Measurements from ENCODE around the gene TPK1. TPM values are rescaled to one million over a fixed set of nuclear protein-coding genes. Genes with fewer than 3 reads are reported as not detected.
"Not testable (repeated sequence)": the region's sequence is repeated elsewhere in the genome, so short reads cannot be mapped to it uniquely, and the experiment has no call there.

Gene TPK1
- total RNA-seq, 1 donor from 2014 or later: 5.7 TPM

DNA sequence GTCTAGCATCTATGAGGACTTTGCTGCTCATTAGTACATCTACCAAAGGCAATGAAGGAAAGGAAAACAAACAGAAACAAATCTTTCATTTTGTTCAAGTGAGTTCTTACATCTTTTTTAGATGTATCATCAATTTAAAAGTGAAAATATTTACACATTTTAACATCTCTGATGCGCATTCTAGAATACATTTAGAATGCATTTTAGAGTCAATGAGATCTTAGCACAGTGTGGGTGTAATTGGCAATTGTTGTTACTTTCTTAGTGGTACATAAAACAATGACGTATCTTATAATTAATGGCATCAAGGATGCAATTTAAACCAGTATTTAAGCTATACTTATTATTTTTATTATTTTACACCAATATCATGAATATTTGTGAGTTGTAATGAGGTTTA, 51.4 kb downstream of the TPK1 start:
- intact Hi-C loops (cut with DNase I): no loop called here
- DNase-seq (ENCODE audit: low spot score): no peak

DNA sequence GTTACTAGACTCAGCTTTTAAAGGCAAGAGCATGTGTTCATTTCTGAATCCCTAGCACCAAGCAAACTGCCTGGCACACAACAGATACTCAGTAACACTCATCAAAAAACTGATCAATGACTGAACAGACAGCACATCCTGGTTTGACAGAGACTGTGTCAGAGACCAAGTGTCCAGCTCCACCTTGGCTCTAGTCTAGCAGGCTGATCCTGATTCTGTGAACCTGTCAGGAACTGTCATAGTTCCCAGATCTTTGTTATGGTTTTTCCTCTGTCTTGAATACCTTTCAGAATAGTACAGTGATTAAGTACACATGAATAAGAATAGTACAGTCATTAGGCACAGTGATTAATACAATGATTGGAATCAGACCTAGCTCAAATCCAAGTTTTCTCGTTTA, 53.0 kb downstream of the TPK1 start:
- intact Hi-C loops (cut with DNase I): no loop called here
- no peak for DNase-seq (ENCODE audit: low spot score)

- intact Hi-C loops (cut with DNase I): no loop called here
- no peak for DNase-seq (ENCODE audit: low spot score)
These were observed 55.7 kb downstream of the TPK1 start for GRCh38 chr7:144780071-144780608.

DNA sequence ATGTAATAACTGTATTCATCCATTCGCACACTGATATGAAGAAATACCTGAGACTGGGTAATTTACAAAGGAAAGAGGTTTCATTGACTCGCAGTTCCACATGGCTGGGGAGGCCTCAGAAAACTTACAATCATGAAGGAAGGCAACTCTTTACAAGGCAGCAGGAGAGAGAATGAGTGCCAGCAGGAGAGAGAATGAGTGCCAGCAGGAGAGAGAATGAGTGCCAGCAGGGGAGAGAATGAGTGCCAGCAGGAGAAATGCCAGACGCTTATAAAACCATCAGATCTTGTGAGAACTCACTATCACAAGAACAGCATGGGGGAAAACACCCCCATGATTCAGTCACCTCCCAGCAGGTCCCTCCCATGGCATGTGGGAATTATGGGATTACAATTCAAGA, 58.0 kb downstream of the TPK1 start:
- intact Hi-C loops (cut with DNase I); DNase-seq (ENCODE audit: low spot score): not testable (repeated sequence)

DNA sequence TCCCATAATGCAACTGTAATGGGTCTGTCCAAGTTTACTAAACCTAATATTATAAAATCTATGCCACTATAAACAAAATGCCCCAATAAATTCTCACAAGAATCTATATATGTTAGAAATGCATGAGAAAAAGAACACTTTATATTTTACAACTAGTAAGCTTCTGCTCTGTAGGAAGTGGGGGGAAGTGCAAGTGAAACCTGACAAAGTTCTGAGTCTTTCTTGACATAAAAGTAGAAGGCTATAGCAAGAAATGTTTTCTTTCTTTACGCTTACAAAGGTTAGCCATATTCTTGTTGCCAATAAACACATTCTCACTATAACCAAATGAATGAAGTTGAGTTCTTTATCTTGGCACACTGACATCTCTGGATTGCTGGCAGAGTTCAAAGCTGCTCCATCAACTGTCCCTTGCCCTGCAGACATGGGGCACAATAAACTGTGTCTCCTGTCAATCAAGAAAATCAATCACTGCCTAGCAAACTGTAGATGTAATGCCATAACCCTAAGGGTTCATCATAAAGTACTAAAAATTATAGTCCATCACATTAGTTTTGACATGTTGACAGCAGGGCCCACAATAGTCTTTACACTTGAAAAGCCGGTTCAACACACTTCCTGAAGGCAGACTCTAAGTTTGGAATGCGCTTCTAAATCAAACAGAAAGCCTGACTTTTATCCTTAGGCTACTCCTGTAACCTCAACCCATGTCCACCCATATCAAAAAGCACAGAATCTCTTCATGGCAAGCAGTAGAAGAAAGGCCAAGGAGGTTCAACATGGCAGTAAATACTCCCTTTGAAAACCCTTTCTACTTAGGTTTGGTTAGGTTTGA, 58.6 kb downstream of the TPK1 start:
- no peak for DNase-seq (ENCODE audit: low spot score)
- intact Hi-C loops (cut with DNase I): no loop called here

GRCh38 chr7:144776447-144776846, 59.4 kb downstream of the TPK1 start:
- intact Hi-C loops (cut with DNase I): no loop called here
- DNase-seq (ENCODE audit: low spot score): no peak

DNA sequence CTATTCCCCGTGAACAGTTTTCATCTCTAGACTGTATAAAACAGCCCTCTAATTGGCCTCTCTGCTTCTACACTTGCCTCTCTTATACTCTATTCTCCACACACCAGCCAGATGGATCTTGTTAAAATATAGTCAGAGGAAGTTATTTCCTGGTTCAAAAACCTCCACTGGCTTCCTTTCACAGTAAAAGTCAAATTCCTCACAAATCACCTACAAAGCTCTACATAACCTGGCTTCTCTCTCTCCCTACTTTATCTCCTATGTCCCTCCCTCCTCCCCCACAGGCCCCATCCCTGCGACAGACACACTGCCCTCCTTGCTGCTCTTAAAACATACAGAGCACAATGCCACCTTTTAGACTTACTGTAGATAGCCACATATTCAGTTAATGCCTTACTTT, 60.1 kb downstream of the TPK1 start:
- intact Hi-C loops (cut with DNase I): no loop called here
- no peak for DNase-seq (ENCODE audit: low spot score)

GRCh38 chr7:144771927-144772326, 63.9 kb downstream of the TPK1 start:
- no peak for DNase-seq (ENCODE audit: low spot score)
- intact Hi-C loops (cut with DNase I): no loop called here

- no peak for DNase-seq (ENCODE audit: low spot score)
- intact Hi-C loops (cut with DNase I): no loop called here
These were observed 64.7 kb downstream of the TPK1 start for GRCh38 chr7:144771174-144771573.

GRCh38 chr7:144769352-144769751, 66.5 kb downstream of the TPK1 start:
- no peak for DNase-seq (ENCODE audit: low spot score)
- intact Hi-C loops (cut with DNase I): no loop called here

- intact Hi-C loops (cut with DNase I): no loop called here
These were observed 67.2 kb downstream of the TPK1 start for GRCh38 chr7:144768633-144769032.

GRCh38 chr7:144763291-144763690, 72.6 kb downstream of the TPK1 start:
- intact Hi-C loops (cut with DNase I): no loop called here
- no peak for DNase-seq (ENCODE audit: low spot score)

More at GRCh38 chr7:144768633-144769032, 67.2 kb downstream of the TPK1 start:
- DNase-seq (ENCODE audit: low spot score): no peak

- intact Hi-C loops (cut with DNase I): no loop called here
- DNase-seq (ENCODE audit: low spot score): no peak
These were observed 73.0 kb downstream of the TPK1 start for GRCh38 chr7:144762853-144763252.

- DNase-seq (ENCODE audit: low spot score): no peak
- intact Hi-C loops (cut with DNase I): no loop called here
These were observed 74.4 kb downstream of the TPK1 start for GRCh38 chr7:144761493-144761892.

DNA sequence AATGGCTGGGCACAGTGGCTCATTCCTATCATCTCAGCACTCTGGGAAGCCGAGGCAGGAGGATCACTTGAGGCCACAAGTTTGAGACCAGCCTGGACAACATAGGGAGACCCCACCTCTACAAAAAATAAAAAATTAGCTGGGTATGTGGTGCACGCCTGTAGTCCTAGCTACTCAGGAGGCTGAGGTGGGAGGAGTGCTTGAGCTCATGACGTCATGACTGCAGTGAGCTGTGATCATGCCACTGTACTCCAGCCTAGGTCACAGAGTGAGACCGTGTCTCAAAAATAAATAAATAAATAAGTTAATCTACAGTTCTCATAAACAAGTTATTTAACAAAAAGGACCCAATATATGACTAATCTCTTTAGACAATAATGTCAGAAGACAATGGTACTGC, 76.2 kb downstream of the TPK1 start:
- no peak for DNase-seq (ENCODE audit: low spot score)
- intact Hi-C loops (cut with DNase I): no loop called here

DNA sequence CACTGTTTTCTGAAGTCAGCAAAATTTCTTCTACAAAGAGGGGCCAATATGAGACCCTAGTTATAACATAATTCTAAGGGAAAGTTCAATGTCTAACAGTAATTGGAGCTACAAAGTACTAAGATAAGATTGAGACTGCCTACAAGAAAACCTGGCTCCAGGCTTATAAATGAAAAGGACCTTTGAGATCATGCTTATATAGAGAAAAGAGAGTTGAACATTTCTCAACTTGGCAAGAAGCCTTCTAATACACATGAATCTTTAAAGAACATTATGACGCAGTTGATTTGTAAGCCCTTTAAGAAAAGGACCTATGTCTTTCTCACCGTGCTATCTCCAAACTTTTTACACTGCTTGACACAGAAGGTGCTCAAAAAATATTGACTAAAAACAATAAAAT, 87.9 kb downstream of the TPK1 start:
- no peak for DNase-seq (ENCODE audit: low spot score)
- intact Hi-C loops (cut with DNase I): no loop called here

- no peak for DNase-seq (ENCODE audit: low spot score)
- intact Hi-C loops (cut with DNase I): loop anchor here (10.0 kb wide), 1 partner anchor 96 kb away; the partner anchor contains the start of gene TPK1
These were observed 97.0 kb downstream of the TPK1 start for GRCh38 chr7:144738708-144739314.

- DNase-seq (ENCODE audit: low spot score): no peak
- intact Hi-C loops (cut with DNase I): loop anchor here (10.0 kb wide), 1 partner anchor 97 kb away; the partner anchor contains the start of gene TPK1
These were observed 97.7 kb downstream of the TPK1 start for GRCh38 chr7:144738146-144738545.

GRCh38 chr7:144736880-144737493, 98.9 kb downstream of the TPK1 start:
- intact Hi-C loops (cut with DNase I): loop anchor here (10.0 kb wide), 1 partner anchor 98 kb away; the partner anchor contains the start of gene TPK1
- DNase-seq (ENCODE audit: low spot score): no peak
